Fibroblast of lung (primary cell): Measurements from ENCODE around the gene TTC32.

ENCODE experiments used
- CTCF ChIP-seq, 2 donors: IDR thresholded peaks in 1 of 2; conservative IDR thresholded peaks in 1 of 2; 1 replicate in 1 of 2; 2 replicates in 1 of 2; pipeline ENCODE4 v1.5.1; 2011 to 2012; ENCODE audit warnings: low read length in 2 of 2, control low read depth in 1 of 2, inconsistent platforms in 1 of 2, low read depth in 1 of 2, mild to moderate bottlenecking in 1 of 2
- EZH2 ChIP-seq: IDR thresholded peaks from 2 replicates; pipeline ENCODE4 v1.5.1; 2012; ENCODE audit warnings: low read length, control low read depth, mild to moderate bottlenecking; ENCODE audit errors: missing control alignments

GRCh38 chr2:19886261-19886660 lies 15.5 kb downstream of the TTC32 start:
- TF ChIP-seq EZH2 (no peak), CTCF (conservative IDR thresholded peaks at IDR 0.05 in 1 of 2, IDR thresholded peaks at IDR 0.05 in 1 of 2; ENCODE audit: low read depth in 1 of 2, low read length in 2 of 2) (no peak)
